K562 (cell line): ENCODE measurements around the gene GPALPP1.
A peak's percentile ranks its signal among the peaks of the same experiment; 100 is the strongest.

Source experiments
- RAD21 ChIP-seq, 2 experiments: fragments of 250-450 bp in 1 of 2; fragments of 450-650 bp in 1 of 2; sonication (Bioruptor Pico) in 1 of 2; formaldehyde crosslinking in 1 of 2; IDR thresholded peaks in 1 of 2; conservative IDR thresholded peaks in 1 of 2; 2 replicates each; pipeline versions ENCODE4 v1.4.0 to v1.8.0; 2020 to 2022; ENCODE audit warnings: mild to moderate bottlenecking in 2 of 2, moderate library complexity in 1 of 2
- SFPQ ChIP-seq: fragments of 200-400 bp; formaldehyde crosslinking; IDR thresholded peaks from 2 replicates; pipeline ENCODE4 v1.6.1; 2017; ENCODE audit warnings: mild to moderate bottlenecking, low read depth, low read length, moderate library complexity

- peak; percentile 21 to 39; a peak in 3 of 4 replicates for TF ChIP-seq RAD21 (CRISPR knock-in tag; conservative IDR thresholded peaks at IDR 0.05 in 1 of 2, IDR thresholded peaks at IDR 0.05 in 1 of 2)
- TF ChIP-seq SFPQ, result no peak
Measured at GRCh38 chr13:44972956-44973581, 16.3 kb upstream of the GPALPP1 start.
